GM12864 (cell line): ENCODE data around the gene VSIG8.

ENCODE experiments used
- DNase-seq: peaks from one replicate; pipeline ENCODE4 v3.0.0-alpha.2; 2011; ENCODE audit warnings: low read depth
- H3K4me3 ChIP-seq: 2 replicates; pipeline ENCODE4 v1.5.1; 2011; ENCODE audit warnings: mild to moderate bottlenecking, low read depth, low read length, control low read depth
- TF ChIP-seq, protein P1 (sequence below): IDR thresholded peaks from 2 replicates; pipeline ENCODE4 v1.5.1; 2011; ENCODE audit warnings: low read depth, mild to moderate bottlenecking, moderate library complexity, low read length, control low read depth, inconsistent platforms; ENCODE audit errors: missing control alignments

The VSIG8 gene

DNA sequence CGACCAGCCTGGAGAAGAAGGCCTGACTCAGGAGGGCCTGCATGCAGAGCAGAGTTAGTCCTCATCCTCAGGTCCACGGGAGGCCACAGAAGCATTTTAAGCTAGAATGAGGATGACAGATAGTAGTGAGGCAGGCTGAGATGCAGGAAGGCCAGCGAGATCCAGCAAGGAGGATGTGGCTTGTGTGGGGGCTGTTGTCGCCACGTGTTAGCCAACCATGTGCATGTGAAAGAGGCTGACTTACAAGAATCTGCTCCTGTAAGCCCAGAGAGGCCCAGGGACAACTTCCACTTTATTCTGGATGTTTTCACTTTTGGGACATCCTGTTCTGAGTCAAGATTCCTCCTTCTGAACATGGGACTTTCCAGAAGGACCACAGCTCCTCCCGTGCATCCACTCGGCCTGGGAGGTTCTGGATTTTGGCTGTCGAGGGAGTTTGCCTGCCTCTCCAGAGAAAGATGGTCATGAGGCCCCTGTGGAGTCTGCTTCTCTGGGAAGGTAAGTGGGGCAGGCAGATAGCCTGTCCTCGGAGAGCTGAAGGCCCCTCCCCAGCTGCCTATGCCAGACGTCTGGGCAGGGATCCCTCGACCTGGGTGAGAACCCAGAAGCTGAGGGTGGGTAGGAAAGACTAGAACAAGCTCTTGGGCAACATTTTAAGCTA, 35.9 kb downstream of the VSIG8 start, which contains the start of gene SLAMF8:
Gene SLAMF8, plus strand, starts transcription at position 433 of the 661 bp plus-strand sequence. Its CDS starts 26 bp downstream, at position 459.
- TF ChIP-seq, protein P1, sequence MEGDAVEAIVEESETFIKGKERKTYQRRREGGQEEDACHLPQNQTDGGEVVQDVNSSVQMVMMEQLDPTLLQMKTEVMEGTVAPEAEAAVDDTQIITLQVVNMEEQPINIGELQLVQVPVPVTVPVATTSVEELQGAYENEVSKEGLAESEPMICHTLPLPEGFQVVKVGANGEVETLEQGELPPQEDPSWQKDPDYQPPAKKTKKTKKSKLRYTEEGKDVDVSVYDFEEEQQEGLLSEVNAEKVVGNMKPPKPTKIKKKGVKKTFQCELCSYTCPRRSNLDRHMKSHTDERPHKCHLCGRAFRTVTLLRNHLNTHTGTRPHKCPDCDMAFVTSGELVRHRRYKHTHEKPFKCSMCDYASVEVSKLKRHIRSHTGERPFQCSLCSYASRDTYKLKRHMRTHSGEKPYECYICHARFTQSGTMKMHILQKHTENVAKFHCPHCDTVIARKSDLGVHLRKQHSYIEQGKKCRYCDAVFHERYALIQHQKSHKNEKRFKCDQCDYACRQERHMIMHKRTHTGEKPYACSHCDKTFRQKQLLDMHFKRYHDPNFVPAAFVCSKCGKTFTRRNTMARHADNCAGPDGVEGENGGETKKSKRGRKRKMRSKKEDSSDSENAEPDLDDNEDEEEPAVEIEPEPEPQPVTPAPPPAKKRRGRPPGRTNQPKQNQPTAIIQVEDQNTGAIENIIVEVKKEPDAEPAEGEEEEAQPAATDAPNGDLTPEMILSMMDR, result no peak
- no peak within 1 kb of the TSS for H3K4me3 ChIP-seq
- no peak for DNase-seq

DNA sequence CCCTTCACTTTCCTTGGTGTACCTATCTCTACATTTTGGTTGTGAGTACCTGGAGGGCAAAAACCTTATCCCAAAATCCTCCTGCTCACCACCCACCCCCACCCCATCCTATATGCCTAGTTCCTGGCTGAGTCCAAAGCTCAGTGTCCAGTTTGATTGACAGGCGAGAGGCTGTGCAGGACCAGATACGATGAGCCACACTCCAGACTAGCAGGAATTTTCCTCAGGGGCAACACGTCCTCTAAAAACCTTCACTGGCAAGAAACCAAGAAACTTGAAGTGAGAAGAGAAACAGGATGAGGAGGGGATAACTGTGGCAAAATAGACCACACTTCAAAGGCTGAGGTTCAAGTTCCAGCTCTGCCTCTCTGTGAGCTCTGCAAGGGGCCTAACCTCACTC, 36.9 kb downstream of the VSIG8 start:
- no peak for DNase-seq
- H3K4me3 ChIP-seq, result no peak overlapping the region
- TF ChIP-seq, protein P1, result no peak

DNA sequence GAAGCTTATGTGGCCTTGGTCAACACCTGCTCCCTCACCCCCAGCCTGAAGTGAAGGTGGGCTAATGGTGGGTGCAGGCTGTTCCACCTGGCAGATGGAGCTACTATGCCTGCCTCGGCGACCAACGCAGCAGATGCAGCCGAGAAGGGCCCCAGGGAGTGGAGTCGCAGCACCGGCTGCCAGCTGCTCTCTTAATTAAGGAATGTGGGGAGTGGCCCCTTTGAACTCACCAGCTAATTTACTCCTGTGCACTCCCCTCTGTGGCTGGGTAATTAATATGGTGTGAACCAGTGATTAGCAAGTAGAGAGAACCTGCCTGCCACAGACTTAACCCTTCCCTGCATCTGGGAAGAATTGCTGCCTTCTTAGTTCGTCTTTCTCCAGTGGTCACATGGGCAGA, 39.1 kb downstream of the VSIG8 start:
- no peak for DNase-seq
- TF ChIP-seq, protein P1, result no peak

DNA sequence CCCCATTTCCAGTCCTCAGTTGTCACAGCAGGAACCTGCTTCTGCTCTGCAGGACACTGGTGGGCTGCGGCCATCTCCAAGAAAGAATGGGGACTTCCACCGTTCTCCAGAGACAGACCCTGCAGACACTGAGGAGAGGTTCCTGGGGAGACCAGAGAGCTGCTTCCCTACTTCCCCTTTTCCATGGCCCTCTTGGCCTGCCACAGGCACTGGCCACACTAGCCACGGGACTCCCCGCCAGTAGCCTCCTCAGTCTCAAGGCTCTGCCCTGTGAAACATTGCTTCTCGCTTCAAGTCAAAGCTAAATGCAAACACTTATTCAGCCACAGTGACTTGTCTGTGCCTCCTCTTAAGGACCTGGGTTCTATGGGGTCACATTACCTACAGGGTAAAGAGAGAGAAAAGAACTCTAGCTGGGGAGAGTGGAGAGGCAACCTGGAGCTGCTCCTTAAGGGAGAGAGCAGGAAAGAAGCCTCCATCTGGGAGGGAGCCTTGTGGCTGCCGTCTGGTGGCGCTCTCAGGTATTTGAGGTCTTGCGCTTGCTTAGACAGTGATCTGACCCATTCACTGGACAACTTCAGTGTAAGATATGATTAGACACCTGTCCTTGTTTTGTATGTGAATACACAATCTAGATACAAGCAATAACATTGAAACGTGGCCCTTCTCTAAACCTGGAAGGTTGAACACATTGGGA, 41.1 kb downstream of the VSIG8 start:
- no peak for DNase-seq
- no peak overlapping the region for H3K4me3 ChIP-seq
- TF ChIP-seq, protein P1, result no peak

More for the DNA sequence above, 39.1 kb downstream of the VSIG8 start:
- H3K4me3 ChIP-seq, result no peak overlapping the region

DNA sequence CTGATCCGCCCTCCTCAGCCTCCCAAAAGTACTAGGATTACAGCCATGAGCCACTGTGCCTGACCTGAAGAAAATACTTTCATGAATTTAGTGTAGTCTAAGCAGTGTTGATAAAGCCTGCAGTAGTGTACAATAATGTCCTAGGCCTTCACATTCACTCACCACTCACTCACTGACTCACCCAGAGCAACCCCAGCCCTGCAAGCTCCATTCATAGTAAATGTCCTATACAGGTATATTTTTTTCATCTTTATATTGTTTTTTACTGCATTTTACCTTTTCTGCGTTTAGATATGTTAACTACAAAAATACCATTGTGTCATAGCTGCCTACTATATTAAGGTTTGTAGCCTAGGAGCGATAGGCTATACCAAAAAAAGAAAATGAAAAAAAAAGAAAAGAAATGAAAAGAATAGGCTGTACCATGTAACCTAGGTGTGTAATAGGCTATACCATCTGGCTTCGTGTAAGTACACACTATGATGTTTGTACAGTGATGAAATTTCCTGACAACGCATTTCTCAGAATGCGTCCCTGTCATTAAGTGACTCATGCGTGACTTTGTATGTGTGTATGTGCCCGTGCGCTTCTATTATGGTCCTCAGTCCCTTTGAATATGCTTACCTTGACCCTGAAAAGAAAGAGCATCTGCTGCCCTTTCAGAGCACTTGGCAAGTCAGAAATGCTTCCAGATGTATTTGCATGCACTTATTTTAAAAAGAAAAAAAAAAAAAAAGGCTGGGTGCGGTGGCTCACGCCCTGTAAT, 45.0 kb downstream of the VSIG8 start:
- H3K4me3 ChIP-seq, result no peak overlapping the region
- DNase-seq, result no peak
- TF ChIP-seq, protein P1, result no peak

DNA sequence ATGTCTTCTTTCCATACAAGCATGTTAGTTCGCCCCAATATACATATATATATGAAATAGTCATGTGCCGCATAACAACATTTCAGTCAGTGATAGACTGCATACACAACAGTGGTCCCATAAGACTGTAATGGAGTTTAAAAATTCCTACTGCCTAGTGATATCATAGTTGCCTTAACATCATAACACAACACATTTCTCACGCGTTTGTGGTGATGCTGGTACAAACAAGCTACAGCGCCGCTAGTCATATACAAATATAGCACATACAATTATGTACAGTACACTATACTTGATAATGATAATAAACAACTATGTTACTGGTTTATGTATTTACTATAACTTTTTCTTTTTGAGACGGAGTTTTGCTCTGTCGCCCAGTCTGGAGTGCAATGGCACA, 46.5 kb downstream of the VSIG8 start:
- no peak overlapping the region for H3K4me3 ChIP-seq
- TF ChIP-seq, protein P1, result no peak
- DNase-seq, result no peak
